Measurements from ENCODE around the gene CACHD1. TPM values are rescaled to one million over a fixed set of nuclear protein-coding genes. Genes with fewer than 3 reads are reported as not detected.

CACHD1 gene
- total RNA-seq (36.6 and 54.4 TPM in 2 replicates), polyA plus RNA-seq (41.3 and 56.4 TPM in 2 replicates)

- peak within 1 kb of the TSS; percentile 55 for H3K27ac ChIP-seq
- H3K27me3 ChIP-seq, result peaks cover 32% of the 10 kb centered on the region
- H3K9me3 ChIP-seq (ENCODE audit: low read depth), result no peaks in the 10 kb centered on the region
- peak; percentile 46 for TF ChIP-seq CTCF (IDR thresholded peaks at IDR 0.05; ENCODE audit: low read depth, low read length)
- H3K36me3 ChIP-seq, result no peaks in the 10 kb centered on the region
- peak within 1 kb of the TSS; percentile 95 for H3K4me3 ChIP-seq
- peak; percentile 85 to 88 for DNase-seq (ENCODE audit: low read depth in 1 of 2, low spot score in 1 of 2)
- H3K4me1 ChIP-seq (ENCODE audit: low read depth), result peaks cover 27% of the 10 kb centered on the region
These were observed at the start of gene CACHD1 for GRCh38 chr1:64469977-64470664. Gene CACHD1, plus strand, starts transcription at chr1:64470129. Its CDS starts 616 bp downstream, at chr1:64470745.

- H3K27ac ChIP-seq, result no peak overlapping the region
- no peak overlapping the region for H3K4me3 ChIP-seq
- peaks cover 8% of the 10 kb centered on the region for H3K4me1 ChIP-seq (ENCODE audit: low read depth)
- no peak for DNase-seq (ENCODE audit: low read depth in 1 of 2, low spot score in 1 of 2)
- no peaks in the 10 kb centered on the region for H3K9me3 ChIP-seq (ENCODE audit: low read depth)
- no peak for TF ChIP-seq CTCF (IDR thresholded peaks at IDR 0.05; ENCODE audit: low read depth, low read length)
- H3K36me3 ChIP-seq, result no peaks in the 10 kb centered on the region
- no peaks in the 10 kb centered on the region for H3K27me3 ChIP-seq
These were observed 48.6 kb upstream of the CACHD1 start for GRCh38 chr1:64421377-64421776.

GRCh38 chr1:64423526-64423925, 46.4 kb upstream of the CACHD1 start:
- H3K4me3 ChIP-seq, result no peak overlapping the region

GRCh38 chr1:64424412-64424811, 45.5 kb upstream of the CACHD1 start:
- H3K27ac ChIP-seq, result no peak overlapping the region
- no peak for TF ChIP-seq CTCF (IDR thresholded peaks at IDR 0.05; ENCODE audit: low read depth, low read length)
- peaks cover 4% of the 10 kb centered on the region for H3K4me1 ChIP-seq (ENCODE audit: low read depth)
- no peak for DNase-seq (ENCODE audit: low read depth in 1 of 2, low spot score in 1 of 2)
- H3K9me3 ChIP-seq (ENCODE audit: low read depth), result no peaks in the 10 kb centered on the region
- no peaks in the 10 kb centered on the region for H3K36me3 ChIP-seq
- peaks cover 6% of the 10 kb centered on the region for H3K27me3 ChIP-seq
- no peak overlapping the region for H3K4me3 ChIP-seq

More at GRCh38 chr1:64423526-64423925, 46.4 kb upstream of the CACHD1 start:
- no peak for TF ChIP-seq CTCF (IDR thresholded peaks at IDR 0.05; ENCODE audit: low read depth, low read length)
- H3K9me3 ChIP-seq (ENCODE audit: low read depth), result no peaks in the 10 kb centered on the region
- peaks cover 8% of the 10 kb centered on the region for H3K4me1 ChIP-seq (ENCODE audit: low read depth)
- no peaks in the 10 kb centered on the region for H3K36me3 ChIP-seq
- no peaks in the 10 kb centered on the region for H3K27me3 ChIP-seq
- no peak overlapping the region for H3K27ac ChIP-seq
- peak in 1 of 2 donors; percentile 57 for DNase-seq (ENCODE audit: low read depth in 1 of 2, low spot score in 1 of 2)

- no peak overlapping the region for H3K4me3 ChIP-seq
- no peak for TF ChIP-seq CTCF (IDR thresholded peaks at IDR 0.05; ENCODE audit: low read depth, low read length)
- no peak for DNase-seq (ENCODE audit: low read depth in 1 of 2, low spot score in 1 of 2)
- H3K9me3 ChIP-seq (ENCODE audit: low read depth), result no peaks in the 10 kb centered on the region
- peaks cover 10% of the 10 kb centered on the region for H3K27me3 ChIP-seq
- no peaks in the 10 kb centered on the region for H3K4me1 ChIP-seq (ENCODE audit: low read depth)
- no peak overlapping the region for H3K27ac ChIP-seq
- H3K36me3 ChIP-seq, result no peaks in the 10 kb centered on the region
These were observed 44.4 kb upstream of the CACHD1 start for GRCh38 chr1:64425521-64425920.

All from cardiac muscle cell (in vitro differentiated cells and primary cell).